HG02943 (cell line): ENCODE results near the gene VPS41.

Experiments
- ATAC-seq: cut with Tn5 transposase; IDR thresholded peaks from one replicate; pipeline ENCODE4 v1.9.1; 2021; ENCODE audit warnings: mild to moderate bottlenecking, low read depth, moderate library complexity; ENCODE audit not compliant: unreplicated experiment

Gene VPS41

DNA sequence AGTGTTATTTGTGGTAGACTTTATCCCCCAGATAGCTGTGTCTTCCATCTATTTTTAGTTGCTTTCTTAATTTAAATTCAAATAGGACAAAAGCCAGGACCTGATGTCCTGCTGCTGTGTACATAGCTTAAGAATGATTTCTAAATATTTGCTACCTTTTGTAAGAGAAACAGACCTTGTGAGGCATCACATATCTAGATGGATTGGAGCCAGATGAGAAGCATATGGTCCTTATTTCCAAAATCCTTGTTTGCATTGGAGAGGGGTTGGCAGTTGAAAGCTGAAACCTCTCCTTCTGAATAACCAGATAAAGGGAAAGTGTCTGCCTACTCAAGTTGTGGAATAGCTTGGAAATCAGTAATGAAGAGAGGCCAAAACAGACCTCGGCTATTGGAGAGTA is 227.1 kb downstream of the VPS41 start:
- ATAC-seq = no peak

DNA sequence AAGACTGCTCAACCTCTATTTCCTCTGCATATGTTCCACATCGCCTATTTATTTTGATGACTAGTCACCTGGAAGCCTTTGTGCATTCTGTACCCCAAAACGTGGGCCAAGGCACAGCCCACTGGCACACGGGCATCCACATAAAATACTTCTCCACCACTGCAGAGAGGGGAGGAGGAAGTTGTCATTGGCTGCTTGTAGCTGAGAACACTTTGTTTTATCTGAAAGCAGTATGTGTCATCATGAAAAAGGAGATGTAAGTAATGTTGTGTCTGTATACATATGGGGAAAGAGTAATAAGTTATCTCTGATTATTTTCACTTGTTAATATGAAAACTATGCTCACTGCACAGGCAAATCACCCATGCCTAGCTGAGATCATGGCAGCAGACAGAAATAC is 229.6 kb downstream of the VPS41 start:
- ATAC-seq = no peak

GRCh38 chr7:38678698-38679054 is 230.3 kb downstream of the VPS41 start:
- ATAC-seq = no peak

- no peak for ATAC-seq
Measured at GRCh38 chr7:38677981-38678697, 230.9 kb downstream of the VPS41 start.

GRCh38 chr7:38675494-38676106 is 233.4 kb downstream of the VPS41 start:
- ATAC-seq = no peak

- no peak for ATAC-seq
Measured at GRCh38 chr7:38674513-38674912, 234.5 kb downstream of the VPS41 start.

- no peak for ATAC-seq
Measured at GRCh38 chr7:38673795-38674194, 235.2 kb downstream of the VPS41 start.
